Activated naive CD8-positive, alpha-beta T cell treated with anti-CD3 and anti-CD28 coated beads for 36 hours (primary cell): ENCODE measurements around the gene ZEB1. TPM values are rescaled to one million over a fixed set of nuclear protein-coding genes. Genes with fewer than 3 reads are reported as not detected.

Experiments used
- DNase-seq: peaks from one replicate; pipeline ENCODE4 v3.0.0; 2021
- H3K27ac Mint-ChIP-seq: one replicate; pipeline ENCODE4 v1.8.0; 2022; ENCODE audit warnings: mild to moderate bottlenecking, moderate library complexity, mixed read lengths
- H3K27me3 Mint-ChIP-seq: one replicate; pipeline ENCODE4 v1.8.0; 2022; ENCODE audit warnings: mild to moderate bottlenecking, mixed read lengths
- H3K36me3 Mint-ChIP-seq: one replicate; pipeline ENCODE4 v1.8.0; 2021; ENCODE audit warnings: mild to moderate bottlenecking, mixed read lengths
- H3K4me1 Mint-ChIP-seq: one replicate; pipeline ENCODE4 v1.8.0; 2021; ENCODE audit warnings: mixed read lengths
- H3K4me3 Mint-ChIP-seq: one replicate; pipeline ENCODE4 v1.8.0; 2022; ENCODE audit warnings: mild to moderate bottlenecking, moderate library complexity, mixed read lengths
- H3K9me3 Mint-ChIP-seq: one replicate; pipeline ENCODE4 v1.8.0; 2022; ENCODE audit warnings: mixed read lengths
- total RNA-seq, 2 experiments: library from RNA; stranded (reverse); gene quantifications; one replicate each; pipeline ENCODE4 v1.2.3, GENCODE V29; 2021

Gene ZEB1
- total RNA-seq, 2 experiments from 2014 or later: 23.5 to 27.8 TPM

- H3K4me3 Mint-ChIP-seq: no peak overlapping the region
- no peak overlapping the region for H3K27ac Mint-ChIP-seq
- no peak for DNase-seq
- peaks cover 5% of the 10 kb centered on the region for H3K9me3 Mint-ChIP-seq
- H3K4me1 Mint-ChIP-seq: peaks cover 39% of the 10 kb centered on the region
- no peaks in the 10 kb centered on the region for H3K27me3 Mint-ChIP-seq
- H3K36me3 Mint-ChIP-seq: peaks cover 14% of the 10 kb centered on the region
Measured at GRCh38 chr10:31368724-31369123, 49.7 kb downstream of the ZEB1 start.

- Mint-ChIP-seq H3K27me3 (no peaks in the 10 kb centered on the region), H3K27ac (no peak overlapping the region), H3K36me3 (peaks cover 8% of the 10 kb centered on the region), H3K4me3 (no peak overlapping the region), H3K4me1 (peaks cover 40% of the 10 kb centered on the region), H3K9me3 (peaks cover 5% of the 10 kb centered on the region)
- DNase-seq: no peak
Measured at GRCh38 chr10:31372439-31372838, 53.4 kb downstream of the ZEB1 start.

DNA sequence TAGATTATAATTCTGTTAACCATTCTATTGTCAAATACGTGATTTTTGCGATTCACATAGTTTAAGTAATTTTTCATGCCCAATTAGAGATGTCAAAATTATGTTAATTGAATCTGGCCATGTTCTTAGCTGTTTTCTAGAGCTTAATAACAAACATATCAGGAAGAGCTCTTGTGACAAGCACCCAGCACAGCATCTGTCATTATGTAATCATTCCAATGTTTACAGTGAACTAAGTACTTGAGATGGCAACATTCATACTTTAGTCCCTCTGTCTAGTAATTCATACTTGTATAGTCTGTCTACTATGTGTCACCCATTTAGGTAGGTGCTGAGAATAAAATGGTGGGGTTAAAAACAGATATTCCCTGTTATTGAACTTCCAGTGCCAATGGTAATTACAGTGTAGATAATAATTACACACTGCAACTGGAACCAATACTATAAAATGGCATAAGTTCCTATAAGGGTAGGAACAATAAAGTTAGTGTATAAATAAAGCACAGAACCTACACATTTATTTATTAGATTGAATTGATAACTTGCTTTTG, 55.2 kb downstream of the ZEB1 start:
- no peak overlapping the region for H3K27ac Mint-ChIP-seq
- no peak overlapping the region for H3K4me3 Mint-ChIP-seq
- H3K36me3 Mint-ChIP-seq: peaks cover 3% of the 10 kb centered on the region
- peaks cover 3% of the 10 kb centered on the region for H3K9me3 Mint-ChIP-seq
- DNase-seq: no peak
- peaks cover 36% of the 10 kb centered on the region for H3K4me1 Mint-ChIP-seq
- no peaks in the 10 kb centered on the region for H3K27me3 Mint-ChIP-seq

GRCh38 chr10:31381171-31381570, 62.2 kb downstream of the ZEB1 start:
- Mint-ChIP-seq H3K27me3 (no peaks in the 10 kb centered on the region), H3K27ac (no peak overlapping the region), H3K36me3 (peaks cover 6% of the 10 kb centered on the region), H3K9me3 (no peaks in the 10 kb centered on the region), H3K4me1 (peaks cover 20% of the 10 kb centered on the region), H3K4me3 (no peak overlapping the region)
- no peak for DNase-seq

- DNase-seq: no peak
- Mint-ChIP-seq H3K4me1 (peaks cover 20% of the 10 kb centered on the region), H3K9me3 (no peaks in the 10 kb centered on the region), H3K36me3 (peaks cover 6% of the 10 kb centered on the region), H3K4me3 (no peak overlapping the region), H3K27me3 (no peaks in the 10 kb centered on the region), H3K27ac (no peak overlapping the region)
Measured at GRCh38 chr10:31381766-31382316, 62.8 kb downstream of the ZEB1 start.

GRCh38 chr10:31383810-31384588, 65.0 kb downstream of the ZEB1 start:
- no peak overlapping the region for H3K4me3 Mint-ChIP-seq
- H3K27ac Mint-ChIP-seq: no peak overlapping the region
- peaks cover 15% of the 10 kb centered on the region for H3K36me3 Mint-ChIP-seq
- DNase-seq: no peak
- no peaks in the 10 kb centered on the region for H3K27me3 Mint-ChIP-seq
- no peaks in the 10 kb centered on the region for H3K9me3 Mint-ChIP-seq
- H3K4me1 Mint-ChIP-seq: peaks cover 26% of the 10 kb centered on the region

GRCh38 chr10:31384589-31384949, 65.6 kb downstream of the ZEB1 start:
- H3K4me3 Mint-ChIP-seq: no peak overlapping the region
- peaks cover 18% of the 10 kb centered on the region for H3K36me3 Mint-ChIP-seq
- no peak overlapping the region for H3K27ac Mint-ChIP-seq
- H3K27me3 Mint-ChIP-seq: no peaks in the 10 kb centered on the region
- H3K4me1 Mint-ChIP-seq: peaks cover 27% of the 10 kb centered on the region
- no peak for DNase-seq
- H3K9me3 Mint-ChIP-seq: no peaks in the 10 kb centered on the region

- Mint-ChIP-seq H3K4me3 (no peak overlapping the region), H3K36me3 (peaks cover 22% of the 10 kb centered on the region), H3K27ac (no peak overlapping the region), H3K27me3 (no peaks in the 10 kb centered on the region), H3K4me1 (peaks cover 32% of the 10 kb centered on the region), H3K9me3 (no peaks in the 10 kb centered on the region)
- DNase-seq: no peak
Measured at GRCh38 chr10:31390804-31391203, 71.8 kb downstream of the ZEB1 start.

DNA sequence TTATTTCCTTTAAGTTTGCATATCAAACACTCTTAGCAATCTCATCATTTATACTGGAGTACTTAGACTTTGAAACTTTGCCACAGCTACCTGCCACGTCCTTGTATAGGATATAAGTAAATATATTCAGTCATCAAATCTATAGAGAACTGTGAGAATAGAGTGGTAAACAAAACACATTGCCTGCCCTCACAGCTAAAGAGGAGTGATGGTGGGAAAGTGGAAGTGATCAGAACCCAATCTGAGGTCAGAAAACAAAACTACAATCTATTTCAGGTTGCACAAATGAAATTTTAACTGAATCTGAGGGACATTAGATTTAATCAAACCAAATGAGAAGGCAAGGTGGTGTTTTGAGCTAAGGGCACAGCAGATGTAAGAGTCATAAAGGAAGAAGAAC, 74.8 kb downstream of the ZEB1 start:
- DNase-seq: no peak
- Mint-ChIP-seq H3K9me3 (no peaks in the 10 kb centered on the region), H3K4me3 (no peak overlapping the region), H3K4me1 (peaks cover 36% of the 10 kb centered on the region), H3K27me3 (no peaks in the 10 kb centered on the region), H3K36me3 (peaks cover 14% of the 10 kb centered on the region), H3K27ac (no peak overlapping the region)

- Mint-ChIP-seq H3K27ac (no peak overlapping the region), H3K4me3 (no peak overlapping the region), H3K27me3 (no peaks in the 10 kb centered on the region), H3K9me3 (no peaks in the 10 kb centered on the region), H3K36me3 (peaks cover 9% of the 10 kb centered on the region), H3K4me1 (peaks cover 43% of the 10 kb centered on the region)
- no peak for DNase-seq
Measured at GRCh38 chr10:31395695-31396094, 76.7 kb downstream of the ZEB1 start.

- Mint-ChIP-seq H3K4me1 (peaks cover 41% of the 10 kb centered on the region), H3K4me3 (no peak overlapping the region), H3K36me3 (peaks cover 5% of the 10 kb centered on the region), H3K27me3 (no peaks in the 10 kb centered on the region), H3K9me3 (no peaks in the 10 kb centered on the region), H3K27ac (no peak overlapping the region)
- DNase-seq: no peak
Measured at GRCh38 chr10:31396376-31396775, 77.4 kb downstream of the ZEB1 start.

DNA sequence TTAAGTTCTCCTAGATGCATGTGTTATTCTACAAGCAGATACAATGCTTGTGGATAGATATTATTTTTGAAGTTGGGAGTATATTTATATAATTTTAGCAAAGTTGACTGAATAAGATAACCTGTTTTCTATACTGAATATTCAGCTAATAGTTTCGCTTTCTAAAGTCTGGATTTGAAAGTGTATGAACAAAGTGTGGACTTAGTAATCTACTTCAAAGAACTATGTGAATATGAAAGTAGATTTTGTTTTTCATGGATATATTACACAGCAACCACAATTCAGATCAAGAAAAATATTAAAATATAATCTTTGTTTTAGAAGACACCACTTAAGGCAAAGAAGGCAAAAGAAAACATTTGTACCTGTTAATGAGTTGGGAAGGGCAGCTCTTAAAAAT, 78.8 kb downstream of the ZEB1 start:
- Mint-ChIP-seq H3K27me3 (no peaks in the 10 kb centered on the region), H3K27ac (no peak overlapping the region), H3K4me3 (no peak overlapping the region), H3K36me3 (peaks cover 4% of the 10 kb centered on the region), H3K9me3 (no peaks in the 10 kb centered on the region), H3K4me1 (peaks cover 43% of the 10 kb centered on the region)
- DNase-seq: no peak

DNA sequence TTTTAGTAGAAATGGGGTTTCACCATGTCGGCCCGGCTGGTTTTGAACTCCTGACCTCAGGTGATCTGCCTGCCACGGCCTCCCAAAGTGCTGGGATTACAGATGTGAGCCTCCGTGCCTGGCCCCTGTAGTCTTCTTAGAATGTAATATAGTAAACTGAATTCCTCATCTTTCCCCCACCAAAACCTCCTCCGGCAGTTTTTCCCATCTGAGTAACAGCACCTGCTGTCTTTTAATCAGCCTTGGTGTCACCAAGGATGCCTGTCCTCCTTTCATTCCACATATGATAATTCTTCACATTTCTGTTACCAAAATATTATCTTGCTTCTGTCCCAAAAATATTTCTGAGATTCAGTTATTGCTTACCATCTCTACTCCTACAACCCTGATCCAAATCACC, 80.2 kb downstream of the ZEB1 start:
- H3K27me3 Mint-ChIP-seq: no peaks in the 10 kb centered on the region
- H3K27ac Mint-ChIP-seq: no peak overlapping the region
- no peak for DNase-seq
- H3K36me3 Mint-ChIP-seq: no peaks in the 10 kb centered on the region
- peaks cover 37% of the 10 kb centered on the region for H3K4me1 Mint-ChIP-seq
- no peak overlapping the region for H3K4me3 Mint-ChIP-seq
- no peaks in the 10 kb centered on the region for H3K9me3 Mint-ChIP-seq

- H3K4me3 Mint-ChIP-seq: no peak overlapping the region
- H3K27ac Mint-ChIP-seq: no peak overlapping the region
- no peaks in the 10 kb centered on the region for H3K27me3 Mint-ChIP-seq
- H3K9me3 Mint-ChIP-seq: no peaks in the 10 kb centered on the region
- peaks cover 1% of the 10 kb centered on the region for H3K36me3 Mint-ChIP-seq
- H3K4me1 Mint-ChIP-seq: peaks cover 36% of the 10 kb centered on the region
- DNase-seq: no peak
Measured at GRCh38 chr10:31399631-31400030, 80.6 kb downstream of the ZEB1 start.

GRCh38 chr10:31401287-31401686, 82.3 kb downstream of the ZEB1 start:
- DNase-seq: no peak
- Mint-ChIP-seq H3K36me3 (peaks cover 12% of the 10 kb centered on the region), H3K4me1 (peaks cover 31% of the 10 kb centered on the region), H3K27ac (no peak overlapping the region), H3K27me3 (no peaks in the 10 kb centered on the region), H3K9me3 (no peaks in the 10 kb centered on the region), H3K4me3 (no peak overlapping the region)

- Mint-ChIP-seq H3K27me3 (no peaks in the 10 kb centered on the region), H3K36me3 (peaks cover 27% of the 10 kb centered on the region), H3K4me3 (no peak overlapping the region), H3K9me3 (peaks cover 7% of the 10 kb centered on the region), H3K4me1 (peaks cover 17% of the 10 kb centered on the region), H3K27ac (no peak overlapping the region)
- DNase-seq: no peak
Measured at GRCh38 chr10:31404640-31405039, 85.6 kb downstream of the ZEB1 start.
